GM03348 (cell line): ENCODE results near the gene PNMA8A.

Source experiments
- DNase-seq: peaks from one replicate; pipeline ENCODE4 v3.0.0; 2012; ENCODE audit warnings: low spot score

PNMA8A gene

DNA sequence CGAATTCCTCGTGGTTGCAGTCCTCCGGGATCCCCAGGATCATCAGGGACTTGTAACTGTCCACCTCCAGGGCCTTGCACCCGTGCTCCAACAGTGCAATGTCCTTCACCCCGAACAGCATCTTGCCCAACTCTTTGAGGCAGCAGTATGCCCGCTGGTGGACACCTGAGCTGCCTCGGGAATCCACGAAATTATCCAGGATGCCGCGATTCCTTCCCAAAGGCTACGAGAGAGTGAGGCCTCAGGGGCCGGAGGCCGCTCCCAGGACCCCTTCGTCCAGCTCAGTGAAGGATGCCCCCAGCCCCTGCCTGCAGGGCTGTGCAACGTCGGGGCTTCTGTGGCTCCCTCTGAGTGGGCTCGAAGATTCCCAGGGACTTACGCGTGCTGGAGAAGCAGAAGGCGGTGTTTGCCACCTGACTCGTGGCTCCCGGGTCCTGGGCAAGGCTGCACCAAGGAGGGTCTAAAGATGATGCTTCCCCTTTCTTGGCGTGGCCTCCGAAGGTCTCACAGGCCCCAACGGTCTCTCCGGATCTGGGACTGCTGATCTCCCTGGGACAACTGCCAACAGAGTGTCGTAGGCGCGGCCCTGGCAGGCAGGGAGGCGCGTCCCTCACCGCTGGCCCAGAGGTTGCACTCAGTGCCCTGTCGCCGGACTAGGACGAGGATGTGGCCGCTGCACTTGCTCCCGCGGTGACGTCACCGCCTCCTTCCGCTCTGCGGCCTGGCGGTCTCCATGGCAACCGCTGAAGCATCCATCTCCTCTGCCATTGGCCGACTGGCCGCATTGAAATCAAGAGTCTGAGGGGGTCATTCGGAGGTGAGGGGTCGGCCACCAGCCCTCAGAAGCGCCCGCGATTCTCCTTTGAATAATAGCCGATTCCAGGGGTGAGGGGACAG is 42.9 kb downstream of the PNMA8A start, which contains the start of gene PNMA8C:
PNMA8C (minus strand) TSS at position 698 of the 897 bp plus-strand sequence; CDS start at position 121, 577 bp downstream.
- peak; percentile 54 for DNase-seq

DNA sequence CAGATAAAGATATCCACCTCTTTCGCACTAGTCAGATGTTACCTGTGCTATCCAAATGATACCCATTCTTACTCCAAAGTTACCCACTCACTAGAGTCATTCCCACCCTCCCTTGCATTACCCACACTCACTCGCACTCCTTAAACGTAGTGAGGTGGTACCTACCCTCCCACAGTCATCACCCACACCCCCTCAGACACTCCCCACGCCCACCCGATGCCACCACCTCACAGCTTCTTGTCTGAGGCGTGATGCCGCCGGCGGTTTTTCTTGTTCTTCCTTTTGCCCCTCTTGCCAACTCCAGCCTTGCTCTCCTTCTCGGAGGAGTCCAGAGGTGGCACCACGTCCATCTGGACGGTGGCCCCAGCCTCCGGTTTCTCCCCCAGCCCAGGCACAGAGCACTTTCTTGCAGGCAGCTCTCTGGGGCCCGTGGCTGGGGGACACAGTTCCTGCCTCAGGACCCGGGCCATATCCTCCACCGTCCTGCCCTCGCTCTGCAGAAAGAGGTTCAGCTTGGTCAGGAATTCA is 43.8 kb downstream of the PNMA8A start:
- no peak for DNase-seq

DNA sequence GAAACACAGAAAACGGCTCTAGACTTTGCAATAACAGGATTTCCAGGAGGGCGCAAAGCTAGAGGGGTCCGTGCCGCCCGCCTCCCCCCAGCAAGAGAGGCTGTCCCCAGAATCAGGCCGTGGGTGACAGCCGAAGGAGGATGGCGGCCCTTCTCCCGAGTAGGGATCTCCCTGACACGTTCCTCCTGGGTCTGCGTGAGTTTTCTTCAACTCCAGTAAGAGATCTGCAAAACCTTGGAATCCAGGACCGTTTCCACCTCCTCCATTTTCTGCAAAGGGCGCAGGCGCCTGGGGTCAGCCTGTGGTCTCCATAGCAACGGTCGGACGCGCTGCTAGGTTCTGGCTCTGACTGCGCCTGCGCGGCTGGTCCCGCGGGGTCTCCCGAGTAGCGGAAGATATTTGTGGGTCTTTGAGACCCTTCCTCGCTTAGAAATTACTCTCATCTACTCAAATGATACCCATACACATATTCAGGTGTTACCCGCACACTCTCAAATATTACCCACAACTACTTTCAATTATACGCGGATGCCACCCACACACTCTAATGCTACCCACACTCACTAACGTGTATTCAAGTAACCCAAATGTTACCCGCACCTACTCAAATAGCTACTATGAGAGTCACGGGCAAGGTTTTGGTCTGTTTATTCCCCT is 44.7 kb downstream of the PNMA8A start:
- DNase-seq, result peak; percentile 96

DNA sequence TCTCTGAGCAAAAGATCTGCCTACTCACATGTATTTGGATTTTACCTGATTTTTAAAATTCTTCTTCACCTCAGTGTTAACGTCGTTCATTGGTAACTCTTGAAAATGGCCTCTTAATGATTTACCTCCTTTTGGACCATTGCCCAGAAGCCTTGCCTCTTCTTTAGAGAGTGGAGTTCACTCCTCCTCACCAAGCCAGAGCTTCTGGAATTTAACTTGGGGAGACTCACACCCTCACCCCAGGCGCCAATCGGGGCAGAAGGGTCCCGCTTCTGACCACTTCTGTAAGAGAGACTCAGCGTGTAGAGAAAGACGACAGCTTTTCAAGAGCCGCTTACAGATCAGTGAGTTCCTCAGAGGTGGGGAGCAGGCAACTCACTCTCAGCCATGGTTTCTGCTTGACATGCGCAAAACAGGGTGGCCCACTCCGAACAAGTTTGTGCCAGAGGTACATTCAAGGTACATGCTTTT is 45.3 kb downstream of the PNMA8A start:
- DNase-seq, result no peak

DNA sequence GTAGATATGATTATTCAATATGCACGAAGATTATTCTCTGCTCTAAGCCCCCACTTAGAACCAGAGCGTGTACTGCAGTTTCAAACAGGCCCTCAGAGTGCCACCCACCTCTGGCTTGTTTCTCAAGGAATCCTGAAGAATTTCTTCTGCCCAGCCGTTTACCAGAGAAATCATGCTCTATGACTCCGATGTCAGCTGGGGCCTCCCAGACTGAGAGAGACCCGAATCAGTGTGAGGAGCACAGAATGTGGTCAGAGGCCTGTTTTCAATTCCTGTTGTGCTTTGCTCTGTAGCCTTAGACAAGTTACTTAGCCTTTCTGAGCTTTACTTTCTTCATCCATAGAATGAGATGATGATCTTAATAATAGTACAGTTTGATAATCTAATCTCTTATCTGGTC is 48.2 kb downstream of the PNMA8A start:
- no peak for DNase-seq

DNA sequence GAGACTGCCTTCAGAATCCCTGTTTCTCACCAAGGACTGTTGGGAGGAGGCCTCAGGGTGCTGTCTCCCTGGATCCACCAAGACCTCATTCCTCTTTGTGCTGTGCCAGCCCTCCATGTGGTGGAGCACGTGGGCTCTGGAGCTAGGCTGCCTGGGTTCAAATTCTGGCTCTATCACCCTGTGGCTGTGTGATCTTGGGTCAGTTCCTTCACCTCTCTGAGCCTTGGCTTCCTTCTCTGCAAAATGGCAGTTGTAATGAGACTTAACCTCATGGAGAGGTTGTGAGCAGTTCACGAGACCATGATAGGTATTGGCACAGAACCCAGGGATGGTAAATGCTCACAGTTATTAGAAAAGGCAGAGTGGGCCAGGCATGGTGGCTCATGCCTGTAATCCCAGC is 49.0 kb downstream of the PNMA8A start:
- DNase-seq, result no peak

DNA sequence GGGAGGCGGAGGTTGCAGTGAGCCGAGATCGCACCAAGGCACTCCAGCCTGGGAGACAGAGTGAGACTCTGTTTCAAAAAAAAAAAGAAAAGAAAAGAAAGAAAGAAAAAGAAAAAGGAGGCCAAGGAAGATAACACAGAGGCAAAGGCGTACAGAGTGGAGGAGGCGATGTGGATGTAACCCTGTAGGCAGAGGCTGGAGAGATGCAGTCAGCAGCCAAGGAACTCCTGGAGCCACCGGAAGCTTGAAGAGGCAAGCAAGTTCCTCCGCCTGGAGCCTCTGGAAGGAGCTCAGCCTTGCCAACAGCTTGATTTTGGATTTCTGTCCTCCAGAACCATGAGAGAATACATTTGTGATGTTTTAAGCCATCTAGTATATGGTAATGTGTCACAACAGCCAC is 51.3 kb downstream of the PNMA8A start:
- DNase-seq, result no peak
